ENCODE results near the gene CDC42EP3.

Gene CDC42EP3

GRCh38 chr2:37639631-37640030 lies 31.8 kb downstream of the CDC42EP3 start:
- H3K27ac ChIP-seq: no peak overlapping the region
- no peaks in the 10 kb centered on the region for H3K27me3 ChIP-seq
- no peak for TF ChIP-seq CTCF (IDR thresholded peaks at IDR 0.05)
- H3K4me3 ChIP-seq: no peak overlapping the region
- peaks cover 0 to 12% (median under 1%) of the 10 kb centered on the region in 3 donors for H3K36me3 ChIP-seq
- peaks cover 0 to 33% (median 18%) of the 10 kb centered on the region in 4 donors for H3K4me1 ChIP-seq
- H3K9me3 ChIP-seq: no peaks in the 10 kb centered on the region
- intact Hi-C loops (cut with DNase I; ENCODE audit: low total_unique reads): no loop called here
- no peak for DNase-seq

- peaks cover 0 to 10% (median 0%) of the 10 kb centered on the region in 3 donors for H3K36me3 ChIP-seq
Observed at GRCh38 chr2:37638973-37639372, 32.5 kb downstream of the CDC42EP3 start.

GRCh38 chr2:37637985-37638384 lies 33.5 kb downstream of the CDC42EP3 start:
- Histone ChIP-seq H3K4me3 (no peak overlapping the region), H3K27me3 (no peaks in the 10 kb centered on the region), H3K36me3 (no peaks in the 10 kb centered on the region), H3K4me1 (peaks cover 0 to 17% (median 11%) of the 10 kb centered on the region in 4 donors), H3K27ac (no peak overlapping the region), H3K9me3 (no peaks in the 10 kb centered on the region)
- TF ChIP-seq CTCF (IDR thresholded peaks at IDR 0.05): no peak
- intact Hi-C loops (cut with DNase I; ENCODE audit: low total_unique reads): no loop called here
- no peak for DNase-seq

More at GRCh38 chr2:37638973-37639372, 32.5 kb downstream of the CDC42EP3 start:
- DNase-seq: no peak
- peaks cover 0 to 26% (median 13%) of the 10 kb centered on the region in 4 donors for H3K4me1 ChIP-seq
- intact Hi-C loops (cut with DNase I; ENCODE audit: low total_unique reads): no loop called here
- TF ChIP-seq CTCF (IDR thresholded peaks at IDR 0.05): no peak
- H3K9me3 ChIP-seq: no peaks in the 10 kb centered on the region
- no peaks in the 10 kb centered on the region for H3K27me3 ChIP-seq
- no peak overlapping the region for H3K4me3 ChIP-seq
- H3K27ac ChIP-seq: no peak overlapping the region

GRCh38 chr2:37637190-37637860 lies 34.1 kb downstream of the CDC42EP3 start:
- Histone ChIP-seq H3K36me3 (no peaks in the 10 kb centered on the region), H3K9me3 (no peaks in the 10 kb centered on the region), H3K4me3 (no peak overlapping the region), H3K27me3 (no peaks in the 10 kb centered on the region), H3K27ac (no peak overlapping the region), H3K4me1 (peaks cover 0 to 10% (median 6%) of the 10 kb centered on the region in 4 donors)
- no peak for DNase-seq
- intact Hi-C loops (cut with DNase I; ENCODE audit: low total_unique reads): no loop called here
- TF ChIP-seq CTCF (IDR thresholded peaks at IDR 0.05): no peak

GRCh38 chr2:37636381-37637066 lies 34.9 kb downstream of the CDC42EP3 start:
- Histone ChIP-seq H3K9me3 (no peaks in the 10 kb centered on the region), H3K36me3 (no peaks in the 10 kb centered on the region), H3K4me3 (no peak overlapping the region), H3K27me3 (no peaks in the 10 kb centered on the region), H3K27ac (no peak overlapping the region), H3K4me1 (peaks cover 0 to 2% (median 0%) of the 10 kb centered on the region in 4 donors)
- TF ChIP-seq CTCF (IDR thresholded peaks at IDR 0.05): no peak
- DNase-seq: no peak
- intact Hi-C loops (cut with DNase I; ENCODE audit: low total_unique reads): no loop called here

Measured in tibial artery (tissue), 4 donors.